Measurements from ENCODE around the gene GCG. TPM values are rescaled to one million over a fixed set of nuclear protein-coding genes. Genes with fewer than 3 reads are reported as not detected.

The GCG gene
- total RNA-seq, 1 experiment from 2014 or later: not detected

GRCh38 chr2:162106146-162106551 lies 45.9 kb downstream of the GCG start:
- DNase-seq (ENCODE audit: low read depth, low spot score): no peak
- POLR2A ChIA-PET: no interaction called here

GRCh38 chr2:162103443-162104009 lies 48.5 kb downstream of the GCG start:
- H3K36me3 ChIP-seq (ENCODE audit: control insufficient read depth in 1 of 2, insufficient read depth in 2 of 2, low read length in 2 of 2): no peaks in the 10 kb centered on the region
- TF ChIP-seq YY1 (IDR thresholded peaks at IDR 0.05; ENCODE audit: extremely low read depth, insufficient replicate concordance, low read depth, low read length) (no peak), POLR2AphosphoS5 (IDR thresholded peaks at IDR 0.05; ENCODE audit: low read depth, low read length) (no peak), POLR2A (IDR thresholded peaks at IDR 0.05; ENCODE audit: borderline replicate concordance, extremely low read depth, insufficient read depth, insufficient read length) (no peak), CTCF (IDR thresholded peaks at IDR 0.05 in 2 of 3, conservative IDR thresholded peaks at IDR 0.05 in 1 of 3; ENCODE audit: borderline replicate concordance in 1 of 3, insufficient read depth in 1 of 3, low read depth in 2 of 3, low read length in 2 of 3) (no peak), FOSL1 (IDR thresholded peaks at IDR 0.05; ENCODE audit: low read depth) (no peak), RAD21 (IDR thresholded peaks at IDR 0.05; ENCODE audit: low read depth) (no peak), ELF1 (IDR thresholded peaks at IDR 0.05; ENCODE audit: borderline replicate concordance, low read depth) (no peak), SIN3A (IDR thresholded peaks at IDR 0.05; ENCODE audit: low read depth) (no peak), JUND (IDR thresholded peaks at IDR 0.05) (no peak)
- intact Hi-C loops (cut with micrococcal nuclease): no loop called here
- CTCF ChIA-PET: no interaction called here
- no TSS peak for BruUV-seq (replicated peaks)
- H4K20me1 ChIP-seq (ENCODE audit: insufficient read depth): no peaks in the 10 kb centered on the region
- no peaks in the 10 kb centered on the region for H3K9me3 ChIP-seq (ENCODE audit: control insufficient read depth in 1 of 2, insufficient read depth in 1 of 2, low read depth in 1 of 2, low read length in 2 of 2)
- ATAC-seq: no peak
- no peaks in the 10 kb centered on the region for H3K9me2 ChIP-seq (ENCODE audit: insufficient read depth)
- H3K27ac ChIP-seq (ENCODE audit: low read depth, low read length): no peak overlapping the region
- DNase-seq (ENCODE audit: low read depth, low spot score): no peak
- RAD21 ChIA-PET (ENCODE audit: low non-redundant PET in 1 of 2, low total read pairs in 2 of 2, uncharacterized antibody in 2 of 2, unreplicated experiment in 2 of 2): no interaction called here
- POLR2A ChIA-PET: no interaction called here
- no peaks in the 10 kb centered on the region for H3K79me2 ChIP-seq (ENCODE audit: insufficient read depth, low read length)
- no peak overlapping the region for H3K4me2 ChIP-seq (ENCODE audit: low read length)
- no peak overlapping the region for H3K4me3 ChIP-seq (replicated peaks in 1 of 2; ENCODE audit: low read depth in 1 of 2, low read length in 2 of 2)
- no peaks in the 10 kb centered on the region; a peak in 1 of 4 replicates for H3K4me1 ChIP-seq (ENCODE audit: control insufficient read depth in 1 of 2, insufficient read depth in 2 of 2, low read length in 2 of 2)
- no peak overlapping the region for H3K9ac ChIP-seq (ENCODE audit: low read length)
- H2AFZ ChIP-seq (ENCODE audit: low read depth, low read length, poor library complexity, severe bottlenecking): no peak overlapping the region
- no peaks in the 10 kb centered on the region for H3K27me3 ChIP-seq (ENCODE audit: insufficient read depth, low read length)

More at GRCh38 chr2:162106146-162106551, 45.9 kb downstream of the GCG start:
- Histone ChIP-seq H3K27me3 (ENCODE audit: insufficient read depth, low read length) (no peaks in the 10 kb centered on the region), H3K9me3 (ENCODE audit: control insufficient read depth in 1 of 2, insufficient read depth in 1 of 2, low read depth in 1 of 2, low read length in 2 of 2) (no peaks in the 10 kb centered on the region), H3K9ac (ENCODE audit: low read length) (no peak overlapping the region), H3K36me3 (ENCODE audit: control insufficient read depth in 1 of 2, insufficient read depth in 2 of 2, low read length in 2 of 2) (no peaks in the 10 kb centered on the region), H3K27ac (ENCODE audit: low read depth, low read length) (no peak overlapping the region), H4K20me1 (ENCODE audit: insufficient read depth) (no peaks in the 10 kb centered on the region), H3K9me2 (ENCODE audit: insufficient read depth) (no peaks in the 10 kb centered on the region), H3K4me2 (ENCODE audit: low read length) (no peak overlapping the region), H2AFZ (ENCODE audit: low read depth, low read length, poor library complexity, severe bottlenecking) (no peak overlapping the region), H3K79me2 (ENCODE audit: insufficient read depth, low read length) (no peaks in the 10 kb centered on the region), H3K4me3 (replicated peaks in 1 of 2; ENCODE audit: low read depth in 1 of 2, low read length in 2 of 2) (no peak overlapping the region), H3K4me1 (ENCODE audit: control insufficient read depth in 1 of 2, insufficient read depth in 2 of 2, low read length in 2 of 2) (no peaks in the 10 kb centered on the region)
- TF ChIP-seq RAD21 (IDR thresholded peaks at IDR 0.05; ENCODE audit: low read depth) (no peak), JUND (IDR thresholded peaks at IDR 0.05) (no peak), TCF7L2 (IDR thresholded peaks at IDR 0.05; ENCODE audit: borderline replicate concordance, extremely low read depth, insufficient read depth, insufficient read length) (no peak), ATF3 (IDR thresholded peaks at IDR 0.05) (no peak), SIN3A (IDR thresholded peaks at IDR 0.05; ENCODE audit: low read depth) (no peak), MAX (IDR thresholded peaks at IDR 0.05) (no peak)
- no TSS peak for BruUV-seq (replicated peaks)
- RAD21 ChIA-PET (ENCODE audit: low non-redundant PET in 1 of 2, low total read pairs in 2 of 2, uncharacterized antibody in 2 of 2, unreplicated experiment in 2 of 2): no interaction called here
- ATAC-seq: no peak
- intact Hi-C loops (cut with micrococcal nuclease): no loop called here
- CTCF ChIA-PET: no interaction called here

Data from HCT116 (cell line).